Type B pancreatic cell (in vitro differentiated cells): ENCODE results near the gene EPHB1. TPM values are rescaled to one million over a fixed set of nuclear protein-coding genes. Genes with fewer than 3 reads are reported as not detected.

ENCODE experiments used
- DNase-seq: peaks from one replicate; pipeline ENCODE4 v3.0.0; 2021; ENCODE audit warnings: mixed read lengths; ENCODE audit not compliant: unreplicated experiment; ENCODE audit errors: extremely low spot score
- H3K27ac Mint-ChIP-seq: 2 replicates; pipeline ENCODE4 v1.8.0; 2021; ENCODE audit warnings: mild to moderate bottlenecking, mixed read lengths
- H3K27me3 Mint-ChIP-seq: 2 replicates; pipeline ENCODE4 v1.8.0; 2021; ENCODE audit warnings: mixed read lengths
- H3K36me3 Mint-ChIP-seq: 2 replicates; pipeline ENCODE4 v1.8.0; 2021; ENCODE audit warnings: mixed read lengths
- H3K4me1 Mint-ChIP-seq: one replicate; pipeline ENCODE4 v1.8.0; 2021; ENCODE audit warnings: mixed read lengths; ENCODE audit not compliant: unreplicated experiment
- H3K4me3 Mint-ChIP-seq: 2 replicates; pipeline ENCODE4 v1.8.0; 2021; ENCODE audit warnings: mild to moderate bottlenecking, mixed read lengths
- H3K9me3 Mint-ChIP-seq: 2 replicates; pipeline ENCODE4 v1.8.0; 2021; ENCODE audit warnings: mixed read lengths
- total RNA-seq: library from RNA; stranded (reverse); gene quantifications from 2 replicates; pipeline ENCODE4 v1.2.1, GENCODE V29; 2021; ENCODE audit warnings: low replicate concordance
- TF ChIP-seq, protein P1 (sequence below): fragments of 200-600 bp; sonication (generic); conservative IDR thresholded peaks from 2 replicates; pipeline ENCODE4 v1.5.0; 2021; ENCODE audit warnings: antibody characterized with exemption, mild to moderate bottlenecking

Gene EPHB1
- total RNA-seq, 1 donor from 2014 or later = 9.1 TPM

GRCh38 chr3:135213822-135214221 is 418.8 kb downstream of the EPHB1 start:
- H3K27ac Mint-ChIP-seq = no peak overlapping the region

DNA sequence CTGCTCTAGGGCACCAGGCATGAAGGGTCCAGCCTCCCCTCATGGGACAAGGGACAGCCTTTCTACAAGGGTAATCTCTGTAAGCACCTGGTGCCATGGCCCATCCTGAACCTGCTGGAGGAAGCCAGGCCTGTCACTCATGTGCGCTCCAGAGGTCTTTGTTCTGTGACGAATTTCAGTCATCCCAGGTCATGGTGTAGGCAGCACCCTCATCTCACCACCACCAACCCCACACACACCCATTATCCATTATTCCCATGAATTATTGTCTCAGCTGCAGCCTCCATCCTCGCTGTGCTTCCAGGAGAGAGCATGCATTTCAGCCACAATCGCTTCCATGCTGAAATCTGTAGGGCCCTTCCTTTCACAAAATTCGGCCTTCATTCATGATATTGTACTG is 419.3 kb downstream of the EPHB1 start:
- H3K27me3 Mint-ChIP-seq = no peaks in the 10 kb centered on the region
- H3K27ac Mint-ChIP-seq = no peak overlapping the region
- no peak for DNase-seq
- no peak overlapping the region for H3K4me3 Mint-ChIP-seq
- peaks cover 23% of the 10 kb centered on the region for H3K4me1 Mint-ChIP-seq
- TF ChIP-seq, protein P1, sequence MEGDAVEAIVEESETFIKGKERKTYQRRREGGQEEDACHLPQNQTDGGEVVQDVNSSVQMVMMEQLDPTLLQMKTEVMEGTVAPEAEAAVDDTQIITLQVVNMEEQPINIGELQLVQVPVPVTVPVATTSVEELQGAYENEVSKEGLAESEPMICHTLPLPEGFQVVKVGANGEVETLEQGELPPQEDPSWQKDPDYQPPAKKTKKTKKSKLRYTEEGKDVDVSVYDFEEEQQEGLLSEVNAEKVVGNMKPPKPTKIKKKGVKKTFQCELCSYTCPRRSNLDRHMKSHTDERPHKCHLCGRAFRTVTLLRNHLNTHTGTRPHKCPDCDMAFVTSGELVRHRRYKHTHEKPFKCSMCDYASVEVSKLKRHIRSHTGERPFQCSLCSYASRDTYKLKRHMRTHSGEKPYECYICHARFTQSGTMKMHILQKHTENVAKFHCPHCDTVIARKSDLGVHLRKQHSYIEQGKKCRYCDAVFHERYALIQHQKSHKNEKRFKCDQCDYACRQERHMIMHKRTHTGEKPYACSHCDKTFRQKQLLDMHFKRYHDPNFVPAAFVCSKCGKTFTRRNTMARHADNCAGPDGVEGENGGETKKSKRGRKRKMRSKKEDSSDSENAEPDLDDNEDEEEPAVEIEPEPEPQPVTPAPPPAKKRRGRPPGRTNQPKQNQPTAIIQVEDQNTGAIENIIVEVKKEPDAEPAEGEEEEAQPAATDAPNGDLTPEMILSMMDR = no peak
- no peaks in the 10 kb centered on the region for H3K36me3 Mint-ChIP-seq
- H3K9me3 Mint-ChIP-seq = no peaks in the 10 kb centered on the region

More at GRCh38 chr3:135213822-135214221, 418.8 kb downstream of the EPHB1 start:
- no peaks in the 10 kb centered on the region for H3K27me3 Mint-ChIP-seq
- DNase-seq = no peak
- no peaks in the 10 kb centered on the region for H3K36me3 Mint-ChIP-seq
- H3K4me1 Mint-ChIP-seq = peaks cover 23% of the 10 kb centered on the region
- no peak overlapping the region for H3K4me3 Mint-ChIP-seq
- H3K9me3 Mint-ChIP-seq = no peaks in the 10 kb centered on the region
- TF ChIP-seq, protein P1 = no peak

GRCh38 chr3:135215516-135215915 is 420.5 kb downstream of the EPHB1 start:
- DNase-seq = no peak
- no peaks in the 10 kb centered on the region for H3K27me3 Mint-ChIP-seq
- TF ChIP-seq, protein P1 = no peak
- no peaks in the 10 kb centered on the region for H3K36me3 Mint-ChIP-seq
- no peak overlapping the region for H3K27ac Mint-ChIP-seq
- H3K4me3 Mint-ChIP-seq = no peak overlapping the region
- peaks cover 23% of the 10 kb centered on the region for H3K4me1 Mint-ChIP-seq
- H3K9me3 Mint-ChIP-seq = no peaks in the 10 kb centered on the region

GRCh38 chr3:135216659-135217058 is 421.6 kb downstream of the EPHB1 start:
- Mint-ChIP-seq H3K9me3 (no peaks in the 10 kb centered on the region), H3K36me3 (no peaks in the 10 kb centered on the region), H3K4me3 (no peak overlapping the region), H3K27me3 (no peaks in the 10 kb centered on the region), H3K27ac (no peak overlapping the region), H3K4me1 (peaks cover 23% of the 10 kb centered on the region)
- no peak for DNase-seq
- TF ChIP-seq, protein P1 = no peak

- Mint-ChIP-seq H3K9me3 (no peaks in the 10 kb centered on the region), H3K4me3 (no peak overlapping the region), H3K27ac (no peak overlapping the region), H3K4me1 (peaks cover 22% of the 10 kb centered on the region), H3K36me3 (no peaks in the 10 kb centered on the region), H3K27me3 (no peaks in the 10 kb centered on the region)
- no peak for DNase-seq
- TF ChIP-seq, protein P1 = no peak
Measured at GRCh38 chr3:135217730-135218129, 422.7 kb downstream of the EPHB1 start.

- TF ChIP-seq, protein P1 = no peak
- Mint-ChIP-seq H3K27ac (no peak overlapping the region), H3K27me3 (no peaks in the 10 kb centered on the region), H3K4me3 (no peak overlapping the region), H3K9me3 (no peaks in the 10 kb centered on the region), H3K36me3 (no peaks in the 10 kb centered on the region), H3K4me1 (peaks cover 16% of the 10 kb centered on the region)
- DNase-seq = no peak
Measured at GRCh38 chr3:135218304-135218703, 423.2 kb downstream of the EPHB1 start.
